B cell (primary cell): ENCODE data around the gene LRRC8B. TPM values are rescaled to one million over a fixed set of nuclear protein-coding genes. Genes with fewer than 3 reads are reported as not detected.

Source experiments
- ATAC-seq: fragments of 200-7000 bp; cut with Tn5 transposase; one replicate; pipeline ENCODE4 v1.10.0; 2021; ENCODE audit warnings: low read depth, mild to moderate bottlenecking, moderate number of reproducible peaks, moderate library complexity
- CTCF ChIA-PET: fragments of 350-600 bp; sonication (Branson Sonifier 250); formaldehyde crosslinking; loops from one replicate; lab custom pipeline; 2021; ENCODE audit warnings: antibody characterized with exemption, inconsistent platforms; lab: Charles Lee
- POLR2A ChIA-PET: fragments of 350-600 bp; sonication (Branson Sonifier 250); formaldehyde crosslinking; loops from one replicate; lab custom pipeline; 2021; ENCODE audit warnings: antibody characterized with exemption; lab: Charles Lee
- DNase-seq: peaks from one replicate; pipeline ENCODE4 v3.0.0; 2013
- H2AFZ ChIP-seq: 2 replicates; pipeline ENCODE4 v1.6.1; 2012; ENCODE audit warnings: mild to moderate bottlenecking, low read depth, low read length; ENCODE audit not compliant: insufficient read depth, poor library complexity, severe bottlenecking
- H3K27ac ChIP-seq, 2 donors: 1 replicate in 1 of 2; 2 replicates in 1 of 2; pipeline ENCODE4 v1.5.1; 2012 to 2013; ENCODE audit warnings: low read length in 2 of 2, mild to moderate bottlenecking in 2 of 2, moderate library complexity in 1 of 2
- H3K27me3 ChIP-seq, 4 experiments: fragments of 200-600 bp in 1 of 4; sonication (generic) in 1 of 4; replicated peaks in 1 of 4; 1 replicate in 2 of 4; 2 replicates in 2 of 4; pipeline versions ENCODE4 v1.6.1 to v1.7.0; 2013 to 2016; ENCODE audit warnings: low read length in 3 of 4, mild to moderate bottlenecking in 2 of 4, mixed read lengths in 1 of 4, moderate library complexity in 1 of 4; ENCODE audit not compliant: insufficient read depth in 4 of 4, control insufficient read depth in 3 of 4; ENCODE audit errors: control extremely low read depth in 1 of 4
- H3K36me3 ChIP-seq, 2 experiments: replicated peaks in 1 of 2; 1 replicate in 1 of 2; 2 replicates in 1 of 2; pipeline versions ENCODE4 v1.6.1 to v1.7.1; 2013; ENCODE audit warnings: low read length in 1 of 2; ENCODE audit not compliant: insufficient read depth in 2 of 2, control insufficient read depth in 1 of 2; ENCODE audit errors: control extremely low read depth in 1 of 2, extremely low read depth in 1 of 2
- H3K4me1 ChIP-seq, 2 donors: fragments of 200-600 bp in 1 of 2; sonication (generic) in 1 of 2; 1 replicate in 1 of 2; 2 replicates in 1 of 2; pipeline versions ENCODE4 v1.5.1 to v1.6.1; 2013 to 2017; ENCODE audit warnings: low read length in 2 of 2; ENCODE audit not compliant: control insufficient read depth in 2 of 2, insufficient read depth in 2 of 2
- H3K4me2 ChIP-seq: replicated peaks from 2 replicates; pipeline ENCODE3; 2012; ENCODE audit warnings: mild to moderate bottlenecking, low read depth, low read length; ENCODE audit not compliant: poor library complexity, severe bottlenecking
- H3K4me3 ChIP-seq, 5 experiments: fragments of 200-600 bp in 1 of 5; sonication (generic) in 1 of 5; 1 replicate in 3 of 5; 2 replicates in 2 of 5; pipeline versions ENCODE4 v1.5.1 to v1.7.0; 2011 to 2016; ENCODE audit warnings: low read length in 4 of 5, mild to moderate bottlenecking in 4 of 5, low read depth in 2 of 5, control low read depth in 1 of 5, moderate library complexity in 1 of 5; ENCODE audit not compliant: insufficient read depth in 1 of 5; ENCODE audit errors: control extremely low read depth in 1 of 5, extremely low read depth in 1 of 5
- H3K79me2 ChIP-seq: fragments of 200-600 bp; sonication (generic); one replicate; pipeline ENCODE4 v1.6.0; 2016; ENCODE audit warnings: low read length; ENCODE audit not compliant: control insufficient read depth, insufficient read depth
- H3K9ac ChIP-seq: fragments of 200-600 bp; sonication (generic); 2 replicates; pipeline ENCODE4 v1.6.1; 2017; ENCODE audit warnings: mild to moderate bottlenecking, low read length, moderate library complexity
- H3K9me3 ChIP-seq, 3 donors: one replicate each; pipeline versions ENCODE4 v1.6.1 to v1.7.1; 2013; ENCODE audit warnings: low read length in 2 of 3; ENCODE audit not compliant: control insufficient read depth in 2 of 3, insufficient read depth in 1 of 3; ENCODE audit errors: control extremely low read depth in 1 of 3
- H4K20me1 ChIP-seq: 2 replicates; pipeline ENCODE4 v1.6.0; 2012; ENCODE audit warnings: mild to moderate bottlenecking, low read length; ENCODE audit not compliant: insufficient read depth, control insufficient read depth, poor library complexity, severe bottlenecking
- H3K27ac Mint-ChIP-seq: one replicate; pipeline ENCODE4 v1.8.0; 2021; ENCODE audit warnings: mixed read lengths
- H3K27me3 Mint-ChIP-seq: one replicate; pipeline ENCODE4 v1.8.0; 2021; ENCODE audit warnings: mixed read lengths
- H3K4me1 Mint-ChIP-seq: one replicate; pipeline ENCODE4 v1.8.0; 2021; ENCODE audit warnings: mixed read lengths
- H3K4me3 Mint-ChIP-seq: one replicate; pipeline ENCODE4 v1.8.0; 2021; ENCODE audit warnings: mixed read lengths
- H3K9me3 Mint-ChIP-seq: one replicate; pipeline ENCODE4 v1.8.0; 2022; ENCODE audit warnings: mixed read lengths; ENCODE audit not compliant: insufficient read depth
- EZH2 ChIP-seq: IDR thresholded peaks from 2 replicates; pipeline ENCODE4 v1.6.1; 2012; ENCODE audit warnings: borderline replicate concordance, low read depth, mild to moderate bottlenecking, moderate library complexity, low read length; ENCODE audit not compliant: insufficient read depth, poor library complexity, severe bottlenecking
- WGBS: methylation state at CpG from one replicate; pipeline ENCODE4 v1.1.5; 2013; ENCODE audit warnings: missing lambda C conversion rate; ENCODE audit not compliant: insufficient coverage; 5-methylcytosine and 5-hydroxymethylcytosine counted together
- intact Hi-C: fragments of 100-400 bp; cut with micrococcal nuclease; formaldehyde crosslinking; loops from one replicate; pipeline ENCODE4 v1.10.0; 2022
- polyA plus RNA-seq: library from polyadenylated mRNA; depleted of rRNA; stranded (reverse); fragments of >200 nt; gene quantifications from 2 replicates; pipeline ENCODE4 v1.2.3, GENCODE V29; 2012
- total RNA-seq, 2 donors: library from RNA; stranded (reverse); fragments of 120-200 nt in 1 of 2; gene quantifications; 1 replicate in 1 of 2; 2 replicates in 1 of 2; pipeline versions ENCODE4 v1.2.3 to v1.2.4, GENCODE V29; 2013 to 2022
- TF ChIP-seq, protein P1 (sequence below): fragments of 200-600 bp; IDR thresholded peaks from one replicate; pipeline ENCODE4 v1.8.0; 2022; ENCODE audit warnings: antibody characterized with exemption, mild to moderate bottlenecking

Gene LRRC8B
- total and polyA plus RNA-seq, 2 donors (not counting 1 experiment from before 2014, with no cell fraction given) = 2.2 to 9.9 TPM

DNA sequence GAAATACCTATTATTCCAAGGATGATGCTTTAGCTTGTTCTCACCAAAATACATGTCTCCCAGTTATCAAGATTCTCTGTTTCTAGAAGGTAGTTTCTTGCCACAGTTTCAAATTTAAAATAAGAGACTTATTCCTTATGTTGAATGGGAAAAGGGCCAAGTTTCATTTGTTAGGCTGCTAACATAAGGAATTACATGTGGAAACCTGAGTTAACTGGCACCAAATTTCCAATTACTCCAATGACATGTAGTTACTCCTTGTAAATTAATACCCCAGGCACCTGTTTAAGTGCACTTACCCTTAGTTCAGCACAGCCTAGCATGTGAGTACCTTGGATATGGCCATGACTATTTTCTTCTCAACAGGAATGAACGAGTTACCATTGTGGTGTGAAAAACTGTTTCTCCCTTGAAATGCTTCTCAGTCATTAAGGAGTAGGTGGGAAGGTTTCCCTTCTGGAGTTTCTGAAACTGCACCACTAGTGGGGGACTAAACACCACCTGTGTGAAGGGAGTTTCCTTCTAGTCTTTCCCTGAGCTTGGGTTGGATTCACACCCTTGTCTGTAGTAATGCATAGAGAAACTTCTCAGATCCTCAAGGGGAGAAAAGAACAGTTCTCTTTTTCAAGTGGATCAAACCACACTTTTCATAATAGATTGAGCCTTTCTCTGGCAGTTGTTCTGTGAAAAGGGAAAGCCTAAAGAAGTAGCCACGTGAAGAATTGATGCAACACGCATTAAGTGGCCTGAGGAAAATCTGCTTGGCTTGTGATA is 76.0 kb downstream of the LRRC8B start:
- no peak for DNase-seq
- no peak overlapping the region for H3K9ac ChIP-seq
- Mint-ChIP-seq H3K27me3 (no peaks in the 10 kb centered on the region), H3K4me1 (peaks cover 6% of the 10 kb centered on the region), H3K4me3 (no peak overlapping the region), H3K27ac (no peak overlapping the region), H3K9me3 (no peaks in the 10 kb centered on the region)
- CTCF ChIA-PET = interaction anchor here (0.7 to 11.5 kb wide), 17 partner anchors 11 to 163 kb away, joined by 3 to 83 read pairs (median 4); no protein-coding TSS in a partner anchor
- no peak overlapping the region for H3K4me2 ChIP-seq
- no peak overlapping the region for H3K4me3 ChIP-seq
- POLR2A ChIA-PET = no interaction called here
- no peaks in the 10 kb centered on the region for H3K4me1 ChIP-seq
- TF ChIP-seq EZH2 = no peak
- TF ChIP-seq, protein P1, sequence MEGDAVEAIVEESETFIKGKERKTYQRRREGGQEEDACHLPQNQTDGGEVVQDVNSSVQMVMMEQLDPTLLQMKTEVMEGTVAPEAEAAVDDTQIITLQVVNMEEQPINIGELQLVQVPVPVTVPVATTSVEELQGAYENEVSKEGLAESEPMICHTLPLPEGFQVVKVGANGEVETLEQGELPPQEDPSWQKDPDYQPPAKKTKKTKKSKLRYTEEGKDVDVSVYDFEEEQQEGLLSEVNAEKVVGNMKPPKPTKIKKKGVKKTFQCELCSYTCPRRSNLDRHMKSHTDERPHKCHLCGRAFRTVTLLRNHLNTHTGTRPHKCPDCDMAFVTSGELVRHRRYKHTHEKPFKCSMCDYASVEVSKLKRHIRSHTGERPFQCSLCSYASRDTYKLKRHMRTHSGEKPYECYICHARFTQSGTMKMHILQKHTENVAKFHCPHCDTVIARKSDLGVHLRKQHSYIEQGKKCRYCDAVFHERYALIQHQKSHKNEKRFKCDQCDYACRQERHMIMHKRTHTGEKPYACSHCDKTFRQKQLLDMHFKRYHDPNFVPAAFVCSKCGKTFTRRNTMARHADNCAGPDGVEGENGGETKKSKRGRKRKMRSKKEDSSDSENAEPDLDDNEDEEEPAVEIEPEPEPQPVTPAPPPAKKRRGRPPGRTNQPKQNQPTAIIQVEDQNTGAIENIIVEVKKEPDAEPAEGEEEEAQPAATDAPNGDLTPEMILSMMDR = no peak
- intact Hi-C loops = no loop called here
- H3K27me3 ChIP-seq = no peaks in the 10 kb centered on the region
- H3K9me3 ChIP-seq = no peaks in the 10 kb centered on the region
- 100% methylated on average over 2 of the region's 3 CpGs for WGBS
- no peak overlapping the region for H2AFZ ChIP-seq
- H3K79me2 ChIP-seq = no peaks in the 10 kb centered on the region
- no peaks in the 10 kb centered on the region for H4K20me1 ChIP-seq
- H3K27ac ChIP-seq = no peak overlapping the region
- H3K36me3 ChIP-seq = no peaks in the 10 kb centered on the region
- no peak for ATAC-seq

DNA sequence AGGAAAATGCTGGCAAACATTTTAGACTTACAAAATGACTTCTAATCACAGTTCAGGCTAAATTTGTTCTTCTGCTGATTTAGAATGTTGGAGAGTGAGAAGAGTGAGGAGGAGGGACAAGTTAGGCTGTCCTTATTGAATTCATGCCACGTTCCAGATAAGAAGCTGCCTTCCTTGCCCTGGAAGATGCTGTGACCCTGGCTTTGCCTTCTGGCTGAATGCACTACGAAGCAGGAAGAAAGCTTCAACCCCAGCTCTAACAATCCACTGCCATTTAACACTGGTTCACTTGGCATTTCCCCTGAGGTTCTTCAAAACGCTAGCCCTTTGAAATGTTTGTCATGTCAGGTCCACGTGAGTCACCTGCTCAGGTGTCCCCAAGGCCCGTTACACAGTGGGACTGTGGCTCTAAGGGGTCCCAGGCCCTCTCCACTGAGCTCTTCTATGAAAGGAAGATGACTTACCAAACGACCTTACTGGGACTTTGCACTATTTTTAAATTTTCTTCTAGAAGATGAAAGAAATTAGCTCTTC is 78.3 kb downstream of the LRRC8B start:
- CTCF ChIA-PET = interaction anchor here (0.8 to 11.5 kb wide), 7 partner anchors 8 to 518 kb away, joined by 3 to 83 read pairs (median 8); no protein-coding TSS in a partner anchor
- H3K9ac ChIP-seq = no peak overlapping the region
- H3K9me3 Mint-ChIP-seq = no peaks in the 10 kb centered on the region
- no peak overlapping the region for H3K27ac ChIP-seq
- no peak overlapping the region for H3K4me2 ChIP-seq
- DNase-seq (no peak), ATAC-seq (no peak)
- no peak overlapping the region for H2AFZ ChIP-seq
- 89% methylated on average over 5 of the region's 6 CpGs for WGBS
- no peaks in the 10 kb centered on the region for H3K9me3 ChIP-seq
- no peaks in the 10 kb centered on the region for H3K27me3 ChIP-seq
- no peaks in the 10 kb centered on the region for H3K36me3 ChIP-seq
- no peak overlapping the region for H3K27ac Mint-ChIP-seq
- no peaks in the 10 kb centered on the region for H3K79me2 ChIP-seq
- H3K4me1 ChIP-seq = peaks cover 21 to 22% of the 10 kb centered on the region in 2 donors
- H4K20me1 ChIP-seq = no peaks in the 10 kb centered on the region
- H3K4me1 Mint-ChIP-seq = peaks cover 28% of the 10 kb centered on the region
- POLR2A ChIA-PET = interaction anchor here (0.8 kb wide), 1 partner anchor 9 kb away, joined by 3 read pairs; no protein-coding TSS in a partner anchor
- TF ChIP-seq, protein P1 = no peak
- no peak for TF ChIP-seq EZH2
- H3K27me3 Mint-ChIP-seq = no peaks in the 10 kb centered on the region
- intact Hi-C loops = no loop called here
- no peak overlapping the region for H3K4me3 ChIP-seq
- no peak overlapping the region for H3K4me3 Mint-ChIP-seq
